ENCODE results near the gene CDYL.

DNA sequence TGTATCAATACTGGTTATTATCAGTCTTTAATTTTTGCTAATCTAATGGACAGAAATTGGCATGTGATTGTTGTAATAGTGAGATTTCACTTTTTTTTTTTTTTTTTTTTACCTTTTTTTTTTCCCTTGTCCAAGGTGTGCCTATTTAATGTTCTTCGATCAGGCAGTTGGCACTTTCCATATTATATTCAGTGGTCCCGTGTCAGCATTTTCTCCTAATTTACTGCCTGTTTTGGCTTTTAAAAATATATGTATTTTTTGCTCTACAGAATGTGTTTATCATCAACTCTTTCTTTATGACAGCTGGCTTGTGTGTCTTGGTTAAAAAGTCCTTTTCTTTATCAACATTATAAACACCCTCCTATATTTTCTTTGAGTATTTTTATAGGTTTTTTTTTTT is 39.4 kb downstream of the CDYL start:
- TF ChIP-seq POLR2A (IDR thresholded peaks at IDR 0.05; ENCODE audit: low read depth, low read length), result no peak
- no peak for TF ChIP-seq TAF1 (IDR thresholded peaks at IDR 0.05; ENCODE audit: borderline replicate concordance, low read depth, low read length)
- no peak for TF ChIP-seq POLR2AphosphoS5 (IDR thresholded peaks at IDR 0.05; ENCODE audit: low read depth, low read length)
